Suprapubic skin (tissue), 4 donors: ENCODE measurements around the gene OR4D9.

Source experiments
- CTCF ChIP-seq, 2 donors: fragments of 200-600 bp in 1 of 2; fragments of 450-650 bp in 1 of 2; sonication (generic) in 1 of 2; IDR thresholded peaks; one replicate each; pipeline ENCODE4 v1.5.1; 2016 to 2019; ENCODE audit warnings: antibody characterized with exemption in 2 of 2, mild to moderate bottlenecking in 1 of 2, moderate library complexity in 1 of 2
- EP300 ChIP-seq: sonication (generic); formaldehyde crosslinking; IDR thresholded peaks from one replicate; pipeline ENCODE4 v1.6.1; 2017; ENCODE audit warnings: antibody characterized with exemption
- POLR2A ChIP-seq, 2 donors: fragments of 450-650 bp; IDR thresholded peaks; one replicate each; pipeline ENCODE4 v1.6.1; 2017; ENCODE audit warnings: antibody characterized with exemption in 2 of 2, mild to moderate bottlenecking in 2 of 2, moderate library complexity in 2 of 2
- POLR2AphosphoS5 ChIP-seq, 3 donors: sonication (generic); formaldehyde crosslinking; IDR thresholded peaks; one replicate each; pipeline ENCODE4 v1.6.1; 2017; ENCODE audit warnings: antibody characterized with exemption in 3 of 3

DNA sequence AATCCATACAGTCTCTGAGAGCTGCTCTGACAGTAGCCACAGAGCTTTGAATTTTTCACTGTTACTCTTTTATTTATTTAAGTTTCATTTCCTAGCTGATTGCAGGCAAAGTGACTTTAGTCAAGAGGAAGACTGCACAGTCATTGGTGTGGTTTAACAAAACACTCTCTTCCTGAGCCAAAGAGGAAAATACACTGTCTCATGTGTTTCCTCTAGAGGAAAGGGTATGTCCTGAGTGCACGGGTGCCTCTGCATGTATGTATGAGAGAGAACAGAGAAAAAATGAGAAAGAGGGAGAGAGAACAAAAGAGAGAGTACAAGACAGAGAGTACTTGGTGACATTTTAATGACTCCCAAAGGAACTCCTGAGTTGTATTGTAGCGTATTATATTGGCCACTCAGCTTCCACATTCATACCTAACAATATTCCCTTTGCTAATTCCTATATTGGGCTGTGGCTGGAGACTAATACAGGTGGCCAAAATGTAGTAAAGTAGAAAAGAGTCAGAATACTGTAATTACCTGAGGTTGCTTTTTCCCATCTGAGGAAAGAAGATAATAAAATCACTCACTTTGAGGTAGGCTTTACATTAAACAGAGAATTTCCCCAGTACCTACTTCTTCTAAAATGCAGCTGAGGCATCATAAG is at the start of gene OR4D9:
- TF ChIP-seq CTCF (IDR thresholded peaks at IDR 0.05), result no peak
- no peak for TF ChIP-seq EP300
- TF ChIP-seq POLR2AphosphoS5 (IDR thresholded peaks at IDR 0.05), result no peak
- no peak for TF ChIP-seq POLR2A (IDR thresholded peaks at IDR 0.05)
